Measurements from ENCODE around the gene EMC9. TPM values are rescaled to one million over a fixed set of nuclear protein-coding genes. Genes with fewer than 3 reads are reported as not detected.
A peak's percentile ranks its signal among the peaks of the same experiment; 100 is the strongest.

EMC9 gene
- polyA plus RNA-seq, 3 donors = 6.4 to 9.4 (median 8.5) TPM

DNA sequence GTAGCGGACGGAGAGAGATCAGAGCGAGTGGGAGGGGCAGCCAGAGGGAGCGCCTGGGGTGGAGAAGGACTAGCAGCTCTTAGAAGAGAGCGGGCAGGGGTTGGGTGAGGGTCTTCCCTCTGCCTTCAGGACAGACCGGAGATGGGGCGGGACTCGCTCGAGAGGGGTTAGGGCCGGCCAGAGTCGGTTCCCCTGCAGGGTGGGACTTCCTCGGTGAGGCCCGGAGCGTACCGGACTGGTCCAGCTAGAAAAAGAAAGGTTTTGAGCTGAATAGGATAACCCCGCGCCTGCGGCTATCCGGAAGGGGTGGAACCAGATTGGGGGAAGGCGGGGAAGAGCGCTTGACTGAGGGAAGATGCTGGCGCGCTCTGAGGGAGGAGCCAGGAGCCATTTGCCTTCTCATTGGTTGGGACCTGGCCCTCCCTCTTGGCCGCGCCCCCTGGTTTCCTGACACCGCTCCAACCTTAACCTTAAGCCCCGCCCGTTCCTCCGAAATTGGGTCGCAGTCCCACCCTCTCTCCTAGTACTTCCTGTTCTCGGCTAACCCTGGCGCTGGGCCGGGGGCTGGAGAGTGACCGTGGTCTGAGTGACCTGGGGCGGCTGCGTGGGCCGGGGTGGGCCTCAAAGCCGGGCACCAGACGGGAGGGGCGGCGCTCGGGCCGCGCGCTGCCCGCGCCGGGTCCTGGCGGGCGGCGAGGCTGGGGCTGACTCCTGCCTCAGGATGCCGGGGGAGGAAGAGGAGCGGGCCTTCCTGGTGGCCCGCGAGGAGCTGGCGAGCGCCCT is 5.8 kb upstream of the EMC9 start, which contains the start of gene RNF31:
TSS of gene RNF31 (plus strand) at position 521 of the 783 bp plus-strand sequence. CDS start at position 722, 201 bp downstream.
- Histone ChIP-seq H3K4me1 (ENCODE audit: control insufficient read depth in 1 of 2, insufficient read depth in 2 of 2, low read length in 2 of 2) (peaks cover 28 to 41% of the 10 kb centered on the region in 2 donors), H3K9ac (ENCODE audit: insufficient read depth, low read length, poor library complexity, severe bottlenecking) (peak within 1 kb of the TSS; percentile 93), H3K4me3 (replicated peaks in 1 of 3; ENCODE audit: low read depth in 2 of 3, low read length in 3 of 3) (peak within 1 kb of the TSS; percentile 84 to 100 (median 89)), H3K27ac (ENCODE audit: low read depth in 1 of 2, low read length in 2 of 2) (peak within 1 kb of the TSS; percentile 84 to 89), H3K36me3 (replicated peaks in 1 of 2; ENCODE audit: control insufficient read depth in 1 of 2, insufficient read depth in 2 of 2, low read length in 2 of 2) (peaks cover 49 to 62% of the 10 kb centered on the region in 2 donors), H4K20me1 (ENCODE audit: insufficient read depth, low read length) (peaks cover 69% of the 10 kb centered on the region), H2AFZ (ENCODE audit: insufficient read depth, low read depth, low read length, poor library complexity, severe bottlenecking) (peak within 1 kb of the TSS; percentile 93), H3K4me2 (replicated peaks; ENCODE audit: extremely low read depth, low read length, poor library complexity, severe bottlenecking) (peak within 1 kb of the TSS; percentile 98), H3K27me3 (ENCODE audit: control insufficient read depth in 2 of 2, insufficient read depth in 2 of 2, low read length in 2 of 2) (no peaks in the 10 kb centered on the region), H3K9me3 (replicated peaks in 1 of 2; ENCODE audit: control insufficient read depth in 1 of 2, insufficient read depth in 1 of 2, low read length in 2 of 2) (no peaks in the 10 kb centered on the region), H3K79me2 (ENCODE audit: insufficient read depth, low read length) (peaks cover 76% of the 10 kb centered on the region)
- TF ChIP-seq, protein P1, sequence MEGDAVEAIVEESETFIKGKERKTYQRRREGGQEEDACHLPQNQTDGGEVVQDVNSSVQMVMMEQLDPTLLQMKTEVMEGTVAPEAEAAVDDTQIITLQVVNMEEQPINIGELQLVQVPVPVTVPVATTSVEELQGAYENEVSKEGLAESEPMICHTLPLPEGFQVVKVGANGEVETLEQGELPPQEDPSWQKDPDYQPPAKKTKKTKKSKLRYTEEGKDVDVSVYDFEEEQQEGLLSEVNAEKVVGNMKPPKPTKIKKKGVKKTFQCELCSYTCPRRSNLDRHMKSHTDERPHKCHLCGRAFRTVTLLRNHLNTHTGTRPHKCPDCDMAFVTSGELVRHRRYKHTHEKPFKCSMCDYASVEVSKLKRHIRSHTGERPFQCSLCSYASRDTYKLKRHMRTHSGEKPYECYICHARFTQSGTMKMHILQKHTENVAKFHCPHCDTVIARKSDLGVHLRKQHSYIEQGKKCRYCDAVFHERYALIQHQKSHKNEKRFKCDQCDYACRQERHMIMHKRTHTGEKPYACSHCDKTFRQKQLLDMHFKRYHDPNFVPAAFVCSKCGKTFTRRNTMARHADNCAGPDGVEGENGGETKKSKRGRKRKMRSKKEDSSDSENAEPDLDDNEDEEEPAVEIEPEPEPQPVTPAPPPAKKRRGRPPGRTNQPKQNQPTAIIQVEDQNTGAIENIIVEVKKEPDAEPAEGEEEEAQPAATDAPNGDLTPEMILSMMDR (IDR thresholded peaks at IDR 0.05) = no peak
- DNase-seq = peak; percentile 97 to 99 (median 98)
- H3K27me3 Mint-ChIP-seq (ENCODE audit: low read depth in 3 of 3) = peaks cover 0 to 2% (median 0%) of the 10 kb centered on the region in 3 donors
- peaks cover 41% of the 10 kb centered on the region for H3K4me1 Mint-ChIP-seq
- peak within 1 kb of the TSS; percentile 98 to 99 for H3K4me3 Mint-ChIP-seq
- no peaks in the 10 kb centered on the region for H3K9me3 Mint-ChIP-seq
- H3K36me3 Mint-ChIP-seq = peaks cover 63 to 65% of the 10 kb centered on the region in 2 donors
- peak within 1 kb of the TSS; percentile 95 to 99 (median 97) for H3K27ac Mint-ChIP-seq
- intact Hi-C loops (cut with micrococcal nuclease) = loop anchor here in 1 of 2 donors (1.0 to 2.0 kb wide), 2 partner anchors 14 to 33 kb away; partner anchors contain the start of genes DCAF11, IRF9 and NRL
- WGBS (ENCODE audit: insufficient coverage) = under 1% methylated on average over 50 of the region's 57 CpGs

DNA sequence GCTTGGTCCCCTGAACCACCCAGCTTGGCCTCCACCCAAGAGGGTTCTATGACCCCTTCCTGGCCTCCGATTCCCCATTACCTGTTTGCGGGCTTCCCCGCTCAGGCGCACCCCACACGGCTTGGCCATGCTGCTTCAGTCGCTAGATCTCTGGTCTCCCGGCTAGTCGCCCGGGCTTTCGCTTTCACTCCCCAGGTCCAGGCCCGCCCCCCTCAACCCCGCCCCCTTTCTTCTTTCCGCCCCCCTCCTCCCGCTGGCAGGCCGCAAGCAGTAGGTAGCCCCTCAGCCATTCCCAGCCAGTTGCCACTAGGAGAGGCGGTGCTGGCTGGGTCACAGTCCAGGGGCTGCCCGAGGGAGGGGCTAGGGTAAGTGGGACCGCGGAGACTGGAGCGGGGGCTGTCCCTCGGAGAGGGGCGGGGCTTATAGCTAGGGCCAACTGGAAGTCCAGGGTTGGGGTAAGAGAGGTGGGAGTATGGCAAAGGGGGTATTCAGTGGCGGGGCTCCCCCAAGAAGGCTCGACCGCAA is 5.1 kb upstream of the EMC9 start, which contains the start of gene PSME2:
TSS of gene PSME2 (minus strand) at position 158 of the 525 bp plus-strand sequence. CDS start at position 129, 29 bp downstream.
- peaks cover 0 to 2% (median 0%) of the 10 kb centered on the region in 3 donors for H3K27me3 Mint-ChIP-seq (ENCODE audit: low read depth in 3 of 3)
- peak within 1 kb of the TSS; percentile 98 to 99 for H3K4me3 Mint-ChIP-seq
- intact Hi-C loops (cut with micrococcal nuclease) = loop anchor here in 1 of 2 donors (2.0 kb wide), 1 partner anchor 14 kb away; the partner anchor contains the start of gene IRF9
- peaks cover 46% of the 10 kb centered on the region for H3K4me1 Mint-ChIP-seq
- peak; percentile 76 to 90 (median 87) for DNase-seq
- Histone ChIP-seq H3K9me3 (replicated peaks in 1 of 2; ENCODE audit: control insufficient read depth in 1 of 2, insufficient read depth in 1 of 2, low read length in 2 of 2) (no peaks in the 10 kb centered on the region), H3K27ac (ENCODE audit: low read depth in 1 of 2, low read length in 2 of 2) (peak within 1 kb of the TSS; percentile 84 to 89), H3K27me3 (ENCODE audit: control insufficient read depth in 2 of 2, insufficient read depth in 2 of 2, low read length in 2 of 2) (no peaks in the 10 kb centered on the region), H3K4me3 (replicated peaks in 1 of 3; ENCODE audit: low read depth in 2 of 3, low read length in 3 of 3) (peak within 1 kb of the TSS; percentile 84 to 100 (median 89)), H3K79me2 (ENCODE audit: insufficient read depth, low read length) (peaks cover 72% of the 10 kb centered on the region), H3K4me2 (replicated peaks; ENCODE audit: extremely low read depth, low read length, poor library complexity, severe bottlenecking) (peak within 1 kb of the TSS; percentile 98), H4K20me1 (ENCODE audit: insufficient read depth, low read length) (peaks cover 65% of the 10 kb centered on the region), H2AFZ (ENCODE audit: insufficient read depth, low read depth, low read length, poor library complexity, severe bottlenecking) (peak within 1 kb of the TSS; percentile 93), H3K36me3 (replicated peaks in 1 of 2; ENCODE audit: control insufficient read depth in 1 of 2, insufficient read depth in 2 of 2, low read length in 2 of 2) (peaks cover 43 to 55% of the 10 kb centered on the region in 2 donors), H3K4me1 (ENCODE audit: control insufficient read depth in 1 of 2, insufficient read depth in 2 of 2, low read length in 2 of 2) (peaks cover 33 to 47% of the 10 kb centered on the region in 2 donors), H3K9ac (ENCODE audit: insufficient read depth, low read length, poor library complexity, severe bottlenecking) (peak within 1 kb of the TSS; percentile 93)
- 0% methylated on average over 16 of the region's 25 CpGs for WGBS (ENCODE audit: insufficient coverage)
- peak within 1 kb of the TSS; percentile 95 to 99 (median 97) for H3K27ac Mint-ChIP-seq
- peaks cover 56 to 59% of the 10 kb centered on the region in 2 donors for H3K36me3 Mint-ChIP-seq
- H3K9me3 Mint-ChIP-seq = no peaks in the 10 kb centered on the region
- TF ChIP-seq, protein P1 (IDR thresholded peaks at IDR 0.05) = no peak

All from CD14-positive monocyte (primary cell).